NCI-H526 (cell line): Measurements from ENCODE around the gene IGSF21.

Experiments
- DNase-seq, 2 experiments: peaks; one replicate each; lab custom pipeline; 2025; lab: John Stamatoyannopoulos, UW

The IGSF21 gene

DNA sequence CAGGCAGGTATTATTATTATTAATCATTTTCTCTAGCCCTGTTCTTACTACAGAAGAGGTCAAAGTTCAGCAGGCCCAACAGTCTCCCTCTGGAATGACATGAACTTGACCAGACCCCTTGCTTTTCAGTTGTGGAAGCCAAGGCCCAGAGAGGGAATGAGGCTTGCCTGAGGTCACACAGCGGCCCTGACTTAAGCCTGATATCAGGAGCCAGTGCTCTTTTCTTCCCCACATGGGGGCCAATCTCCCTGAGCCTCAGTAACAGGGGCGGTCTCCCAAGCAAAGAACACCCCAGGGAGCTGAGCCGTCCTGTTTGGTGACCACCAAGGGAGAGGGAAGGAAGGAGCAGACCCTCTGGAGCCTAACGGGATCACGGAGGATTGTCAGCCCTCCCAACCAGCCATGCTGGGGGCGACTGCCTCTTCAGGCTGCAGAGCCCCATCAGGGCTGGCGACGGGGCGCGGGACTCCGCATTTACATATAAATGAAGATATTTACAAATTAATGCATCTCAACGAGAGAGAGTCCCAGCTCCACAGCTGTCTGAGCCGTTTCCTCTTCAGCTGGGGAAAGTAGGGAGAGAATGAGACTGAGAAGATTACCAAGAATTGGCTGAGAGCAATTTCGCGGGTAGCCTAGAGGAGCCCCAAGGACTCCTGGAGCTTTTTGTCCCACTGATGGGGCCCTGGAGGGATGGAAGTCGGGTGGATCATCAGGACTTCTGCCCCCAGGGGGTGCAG is 187.0 kb downstream of the IGSF21 start:
- DNase-seq, result no peak

DNA sequence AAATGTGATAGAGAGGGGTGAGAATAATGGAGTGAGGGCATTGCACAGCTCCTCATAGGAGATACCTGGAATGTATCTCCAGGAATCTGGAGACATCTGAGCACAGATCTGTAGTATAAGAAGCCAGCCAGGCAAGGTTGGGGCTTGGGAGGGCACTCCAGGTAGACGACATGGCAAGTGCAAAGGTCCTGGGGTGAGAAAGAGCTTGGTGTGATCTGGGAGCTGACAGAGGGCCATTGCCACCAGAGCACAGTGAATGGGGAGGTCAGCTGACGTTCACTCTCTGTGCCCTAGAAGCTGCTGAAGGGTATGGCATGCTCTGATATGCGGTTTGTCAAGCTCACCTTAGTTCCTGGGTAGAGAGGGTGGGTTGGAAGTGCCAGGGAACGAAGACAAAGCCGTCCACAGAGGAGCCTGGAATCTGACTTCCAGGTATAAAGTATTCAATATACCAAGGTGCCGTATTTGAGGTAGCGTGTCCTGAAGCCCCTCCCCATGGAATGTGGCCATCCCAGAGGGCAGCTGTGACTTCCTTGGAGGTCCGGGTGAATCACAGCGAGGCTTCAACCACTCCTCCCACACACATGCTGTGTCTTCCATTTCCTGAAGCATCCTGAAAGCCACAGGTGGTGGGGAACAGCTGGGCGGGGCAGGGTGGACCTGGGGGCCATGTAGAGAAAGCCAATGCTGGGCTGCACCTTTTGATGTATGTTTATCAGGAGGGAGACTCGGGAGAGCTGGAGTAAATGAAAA is 190.5 kb downstream of the IGSF21 start:
- no peak for DNase-seq

- peak in 1 of 2 experiments; percentile 42 for DNase-seq
These were observed 192.1 kb downstream of the IGSF21 start for GRCh38 chr1:18299441-18300338.

DNA sequence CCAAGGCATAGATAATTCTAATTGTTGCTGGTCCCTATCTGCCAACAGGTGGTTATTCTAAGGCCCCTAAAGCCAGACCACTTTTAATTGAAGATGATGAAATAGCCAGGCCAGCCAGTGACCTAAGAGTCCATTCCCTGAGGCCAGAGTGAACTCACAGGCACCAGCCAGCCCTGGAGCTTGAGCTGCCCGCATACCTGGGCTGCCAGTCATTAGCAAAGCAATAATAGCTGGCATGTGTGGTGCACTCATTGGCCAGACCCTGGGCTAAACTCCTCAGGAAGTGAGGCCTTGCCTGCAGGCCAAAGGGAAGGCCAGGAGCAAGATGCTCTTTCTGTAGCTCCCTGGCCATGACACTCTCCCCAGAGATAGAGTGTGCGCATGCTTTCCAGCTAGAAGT is 192.8 kb downstream of the IGSF21 start:
- no peak for DNase-seq

DNA sequence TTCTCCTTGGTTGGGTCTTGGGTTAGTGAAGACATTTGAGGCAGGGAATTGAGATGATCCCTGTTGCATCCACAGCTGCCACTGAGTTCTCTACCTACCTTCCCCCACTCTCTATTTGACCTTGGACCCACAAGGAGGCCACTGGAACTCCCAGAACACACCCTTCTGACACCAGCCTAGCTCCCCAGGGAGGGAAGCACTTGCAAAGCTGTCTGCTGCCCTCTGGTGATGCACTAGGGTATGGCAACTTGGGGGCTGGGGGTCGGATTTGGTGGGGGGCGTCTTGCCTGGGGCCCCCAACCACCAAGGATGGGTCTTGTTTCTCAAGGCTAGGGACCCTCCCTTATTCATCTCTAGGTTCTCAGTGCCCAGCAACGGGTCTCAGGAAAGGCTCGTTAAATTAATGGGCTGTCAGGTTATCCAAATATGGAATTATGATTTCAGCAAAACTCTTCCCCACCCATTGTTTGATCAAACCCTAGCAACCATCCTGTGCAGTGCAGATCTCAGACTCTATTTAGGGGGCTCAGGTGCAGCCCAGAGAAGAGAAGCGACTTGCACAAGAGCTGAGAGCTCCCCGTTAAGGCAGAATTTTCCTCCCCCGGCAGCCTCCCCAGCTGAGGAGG is 195.3 kb downstream of the IGSF21 start:
- peak in 1 of 2 experiments; percentile 35 for DNase-seq

DNA sequence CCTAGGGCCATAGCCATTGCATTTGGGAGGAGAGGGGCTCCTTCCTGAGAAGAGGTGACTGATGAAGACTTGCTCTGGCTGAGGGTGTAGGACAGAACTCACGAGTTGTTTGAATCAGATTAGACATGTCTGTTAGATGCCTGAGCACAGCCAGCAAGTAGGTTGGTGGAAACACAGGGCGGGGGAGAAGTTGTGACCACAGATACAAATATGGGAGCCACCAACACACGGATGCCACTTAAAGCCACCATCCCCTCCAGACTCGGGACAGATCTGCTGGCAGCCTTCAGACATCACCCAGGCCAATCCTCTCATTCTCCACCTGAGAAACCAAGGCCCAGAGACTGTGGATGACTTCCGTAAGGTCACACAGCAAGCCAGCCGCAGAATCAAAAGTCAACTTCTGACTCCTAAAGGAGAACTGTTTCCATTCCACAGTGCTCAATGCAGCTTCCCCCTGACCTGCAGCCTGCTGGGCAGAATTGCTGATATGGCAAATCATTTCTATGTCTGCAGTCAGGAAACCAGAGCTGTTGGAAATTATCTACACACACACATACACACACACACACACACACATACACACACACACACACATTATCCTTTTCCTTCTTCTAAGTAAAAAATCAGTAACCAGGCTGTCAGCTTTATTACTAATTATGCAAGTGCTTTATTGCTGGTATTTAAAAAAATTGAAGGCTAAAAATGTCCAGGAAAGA is 196.7 kb downstream of the IGSF21 start:
- no peak for DNase-seq

DNA sequence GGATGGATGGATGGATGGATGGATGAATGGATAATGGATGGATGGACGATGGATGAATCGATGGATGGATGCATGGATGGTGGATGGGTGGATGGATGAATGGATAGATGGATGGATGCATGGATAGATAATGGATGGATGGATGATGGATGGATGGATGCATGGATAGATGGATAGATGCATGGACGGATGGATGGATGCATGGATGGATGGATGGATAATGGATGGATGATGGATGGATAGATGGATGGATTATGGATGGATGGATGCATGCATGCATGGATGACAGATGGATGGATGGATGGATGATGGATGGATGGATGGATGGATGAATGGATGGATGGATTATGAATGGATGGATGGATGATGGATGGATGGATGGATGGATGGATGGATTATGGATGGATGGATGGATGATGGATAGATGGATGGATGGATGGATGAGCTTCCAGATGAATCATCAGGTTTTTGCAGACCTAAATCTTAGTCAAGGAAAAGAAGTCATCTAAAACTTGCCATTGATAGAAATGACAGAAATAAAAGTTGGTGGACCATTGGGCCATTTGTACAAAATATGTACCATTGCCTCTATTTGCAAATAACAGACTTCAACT is 197.7 kb downstream of the IGSF21 start:
- no peak for DNase-seq

- DNase-seq, result no peak
These were observed 199.8 kb downstream of the IGSF21 start for GRCh38 chr1:18307329-18307898.

- no peak for DNase-seq
These were observed 202.1 kb downstream of the IGSF21 start for GRCh38 chr1:18309552-18310155.

DNA sequence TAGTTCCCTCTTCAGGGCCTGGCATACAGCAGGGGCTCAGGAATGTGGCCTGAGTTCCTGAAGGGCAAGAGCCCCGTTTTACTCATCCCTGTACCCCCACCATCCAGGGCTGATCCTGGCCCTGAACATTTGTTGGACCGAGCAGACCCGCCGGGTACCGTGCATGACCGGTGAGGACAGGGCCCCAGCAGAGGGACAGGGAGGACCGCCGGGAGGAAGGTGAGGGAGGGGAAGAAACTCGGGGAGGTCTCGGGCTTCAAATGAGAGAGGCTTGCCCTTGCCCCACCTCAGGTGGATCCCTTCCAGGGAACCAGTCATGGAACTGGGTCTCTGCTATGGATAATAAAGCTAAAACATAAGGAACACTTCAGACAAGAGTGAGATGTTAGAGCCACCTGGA is 205.4 kb downstream of the IGSF21 start:
- no peak for DNase-seq

- DNase-seq, result no peak
These were observed 205.9 kb downstream of the IGSF21 start for GRCh38 chr1:18313523-18313922.

DNA sequence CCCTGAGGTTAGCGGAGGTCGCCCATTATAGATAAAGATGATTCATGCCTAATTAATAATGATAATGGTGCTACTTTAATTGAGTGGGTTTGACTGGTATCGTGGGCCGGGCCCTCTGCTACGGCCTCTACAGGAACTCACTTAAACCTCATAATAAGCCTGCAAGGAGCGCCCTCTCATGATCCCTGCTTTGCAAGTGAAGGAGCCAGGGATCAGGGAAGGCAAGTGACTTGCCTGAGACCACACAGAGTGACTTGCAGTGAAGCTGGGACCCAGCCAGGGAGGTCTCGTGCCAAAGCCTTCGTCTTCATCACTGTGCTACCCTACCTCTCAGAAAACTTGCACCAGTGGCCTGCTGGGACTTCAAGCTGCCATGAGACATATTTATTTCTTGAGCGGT is 206.8 kb downstream of the IGSF21 start:
- DNase-seq, result no peak

- no peak for DNase-seq
These were observed 207.9 kb downstream of the IGSF21 start for GRCh38 chr1:18315449-18315848.

- DNase-seq, result no peak
These were observed 209.2 kb downstream of the IGSF21 start for GRCh38 chr1:18316764-18317163.

GRCh38 chr1:18319099-18319498 is 211.5 kb downstream of the IGSF21 start:
- no peak for DNase-seq

DNA sequence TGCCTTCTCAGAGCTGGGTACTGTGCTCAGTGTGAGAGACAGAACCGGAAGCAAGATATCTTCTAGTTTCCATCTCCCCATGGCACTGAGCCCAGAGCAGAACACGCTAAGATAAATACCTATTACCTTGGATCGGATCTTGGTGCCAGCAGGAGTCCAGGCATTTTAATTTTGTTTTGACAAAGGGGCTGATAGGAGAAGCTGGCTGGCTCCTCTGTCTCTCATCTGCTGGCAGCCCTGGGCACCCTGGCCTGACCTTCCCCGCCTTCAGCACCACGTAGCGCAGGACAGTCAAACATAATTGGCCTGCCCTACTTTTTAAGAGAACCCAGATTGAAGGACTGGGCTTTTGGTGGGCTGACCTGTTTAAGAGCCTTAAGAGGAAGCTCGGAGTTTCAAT is 212.5 kb downstream of the IGSF21 start:
- DNase-seq, result no peak

DNA sequence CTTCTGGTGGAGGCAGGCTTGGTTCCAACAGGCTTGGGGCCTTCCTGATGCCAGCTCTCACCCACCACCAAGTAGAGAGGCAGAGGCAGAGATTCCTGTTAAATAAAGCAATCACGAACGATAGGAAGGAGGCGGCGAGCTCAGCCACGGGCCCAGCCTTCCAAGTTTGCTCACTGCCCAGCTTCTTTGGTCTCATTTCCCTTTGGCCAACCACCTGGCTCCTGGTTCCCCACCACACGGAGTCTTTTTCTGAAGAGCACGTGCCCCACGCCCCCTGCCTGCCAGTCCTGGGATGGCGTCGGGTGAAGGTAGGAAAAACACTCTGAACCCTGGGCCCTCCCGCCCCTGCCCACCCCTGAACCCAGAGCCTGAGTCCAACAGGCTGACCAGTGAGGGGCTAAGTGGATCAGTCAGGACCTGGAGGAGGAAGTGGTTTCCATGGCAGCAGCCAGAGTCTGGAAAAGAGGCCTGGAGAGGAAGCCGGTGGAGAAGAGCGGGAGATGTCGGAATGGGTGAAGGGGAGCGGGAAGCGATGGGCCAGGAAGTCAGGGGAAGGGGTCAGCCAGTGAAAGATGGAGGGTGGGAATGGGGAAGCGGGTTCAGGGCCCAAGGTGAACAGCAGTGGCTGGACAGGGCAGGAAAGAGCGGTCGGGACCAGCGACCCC is 214.9 kb downstream of the IGSF21 start:
- DNase-seq, result peak in 1 of 2 experiments; percentile 56

GRCh38 chr1:18323259-18323658 is 215.7 kb downstream of the IGSF21 start:
- DNase-seq, result no peak

GRCh38 chr1:18324246-18324645 is 216.6 kb downstream of the IGSF21 start:
- peak in 1 of 2 experiments; percentile 17 for DNase-seq

- DNase-seq, result no peak
These were observed 217.5 kb downstream of the IGSF21 start for GRCh38 chr1:18325136-18325535.
